ENCODE data around the gene SLC25A41.
"Not testable (repeated sequence)": the region's sequence is repeated elsewhere in the genome, so short reads cannot be mapped to it uniquely, and the experiment has no call there.

Gene SLC25A41

DNA sequence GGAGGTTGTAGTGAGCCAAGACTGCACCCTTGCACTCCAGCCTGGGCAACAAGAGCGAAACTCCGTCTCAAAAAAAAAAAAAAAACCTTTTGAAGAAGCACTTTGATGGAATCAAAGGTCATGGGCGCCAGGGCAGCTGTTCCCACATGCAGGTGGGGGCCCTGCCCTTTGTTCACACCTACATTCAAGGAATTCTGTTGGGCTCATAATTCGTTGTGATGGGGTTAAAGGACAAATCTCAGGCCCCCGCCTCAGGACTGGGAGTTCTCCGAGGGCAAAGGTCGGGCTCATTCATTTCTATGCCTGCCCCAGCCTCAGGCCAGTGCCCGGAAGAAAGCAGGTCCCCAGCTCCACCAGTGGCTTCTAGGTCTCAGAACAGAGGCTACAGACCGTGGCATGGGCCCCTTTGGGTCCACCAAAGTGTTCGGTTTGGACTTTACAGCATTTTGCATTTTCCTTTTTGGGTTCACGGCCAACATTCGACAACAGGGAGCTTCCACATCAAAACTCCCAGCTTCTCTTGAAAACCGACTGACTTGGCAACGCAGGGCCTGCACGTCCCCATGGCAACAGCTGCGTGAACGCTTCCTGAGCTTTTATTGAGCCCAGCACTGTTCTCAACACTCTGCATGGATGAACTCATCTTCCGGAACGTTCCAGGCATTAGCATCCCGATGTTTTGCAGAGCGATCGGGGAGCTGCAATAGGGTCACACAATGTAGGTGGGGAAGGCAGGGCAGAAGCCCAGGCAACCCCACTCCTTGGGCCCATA lies 30.5 kb downstream of the SLC25A41 start:
- DNase-seq: peak in 1 of 2 experiments; percentile 42

DNA sequence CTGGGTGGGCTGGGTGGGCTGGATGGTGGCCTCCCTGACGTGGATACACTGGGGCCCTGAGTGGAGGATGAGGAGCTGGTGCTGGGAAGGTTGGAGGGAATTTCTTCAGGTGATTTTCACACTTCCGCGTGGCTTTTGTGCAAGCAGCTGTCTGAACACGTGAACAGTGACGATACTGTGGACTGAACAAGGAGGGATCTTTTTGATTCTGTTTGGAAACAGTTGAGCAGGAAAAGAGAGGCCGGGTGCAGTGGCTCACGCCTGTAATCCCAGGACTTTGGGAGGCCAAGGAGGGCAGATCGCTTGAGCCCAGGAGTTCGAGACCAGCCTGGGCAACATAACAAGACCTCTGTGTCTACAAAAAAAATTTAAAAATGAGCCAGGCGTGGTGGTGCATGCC lies 31.5 kb downstream of the SLC25A41 start:
- DNase-seq: no peak

DNA sequence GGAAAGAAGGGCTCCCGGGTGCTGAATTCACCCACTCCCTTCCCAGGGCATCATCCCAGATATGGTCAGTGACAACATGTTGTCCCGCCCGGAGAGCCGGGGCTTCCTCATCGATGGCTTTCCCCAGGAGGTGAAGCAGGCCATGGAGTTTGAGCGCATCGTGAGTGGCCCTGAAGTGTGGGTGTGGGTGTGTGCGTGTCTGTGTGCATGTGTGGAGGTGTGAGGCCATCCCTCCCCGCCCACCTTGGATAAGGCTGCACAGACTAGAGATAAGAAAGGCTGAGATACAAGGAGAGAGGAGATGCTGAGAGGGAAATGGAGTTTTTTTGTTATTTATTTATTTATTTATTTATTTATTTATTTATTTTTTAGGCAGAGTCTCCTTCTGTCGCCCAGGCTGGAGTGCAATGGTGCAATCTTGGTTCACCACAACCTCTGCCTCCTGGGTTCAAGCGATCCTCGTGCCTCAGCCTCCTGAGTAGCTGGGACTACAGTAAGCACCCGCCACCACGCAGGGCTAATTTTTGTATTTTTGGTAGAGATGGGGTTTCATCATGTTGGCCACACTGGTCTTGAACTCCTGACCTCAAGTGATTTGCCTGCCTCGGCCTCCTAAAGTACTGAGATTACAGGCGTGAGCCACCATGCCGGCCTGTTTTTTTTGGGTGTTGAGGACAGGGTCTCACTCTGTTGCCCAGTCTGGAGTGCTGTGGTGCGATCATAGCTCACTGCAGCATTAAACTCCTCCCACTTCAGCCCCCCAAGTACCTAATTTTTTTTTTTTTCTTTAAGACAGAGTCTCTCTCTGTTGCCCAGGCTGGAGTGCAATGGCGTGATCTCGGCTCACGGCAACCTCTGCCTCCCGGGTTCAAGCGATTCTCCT lies 33.3 kb downstream of the SLC25A41 start:
- DNase-seq: not testable (repeated sequence)

DNA sequence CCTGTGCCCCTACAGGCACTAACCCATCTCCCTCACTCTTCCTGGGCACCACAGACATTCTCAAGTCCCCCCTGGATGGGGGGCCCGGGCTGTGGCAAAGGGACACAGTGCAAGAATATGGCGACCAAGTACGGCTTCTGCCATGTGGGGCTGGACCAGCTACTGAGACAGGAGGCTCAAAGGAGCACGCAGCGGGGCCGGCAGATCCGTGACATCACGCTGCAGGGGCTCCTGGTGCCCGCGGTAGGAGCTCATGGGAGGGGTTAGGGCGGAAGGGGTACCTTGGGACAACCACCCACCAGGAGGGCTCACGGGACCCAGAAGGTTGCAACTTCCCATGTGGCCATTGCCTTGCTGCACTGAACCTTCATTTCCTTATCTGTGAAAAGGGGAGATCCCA lies 37.3 kb downstream of the SLC25A41 start:
- no peak for DNase-seq

DNA sequence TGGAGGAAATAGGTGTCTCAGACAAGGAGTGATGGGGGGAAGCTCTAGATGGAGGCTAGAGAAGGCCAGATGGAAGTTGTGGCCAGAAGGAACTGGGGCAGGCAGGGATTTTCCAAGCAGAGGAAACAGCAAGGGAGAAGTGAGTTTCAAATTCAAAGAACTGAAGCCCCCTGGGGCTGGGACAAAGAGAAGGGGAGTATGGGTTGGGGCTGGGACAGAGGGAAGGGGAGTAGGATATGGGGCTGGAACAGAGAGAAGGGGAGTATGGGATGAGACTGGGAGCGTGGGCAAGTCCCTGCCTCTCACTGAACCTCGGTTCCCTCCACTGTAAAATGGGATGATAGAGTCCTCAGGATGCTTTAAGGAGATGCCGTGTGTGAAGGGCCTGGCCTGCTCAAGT lies 38.7 kb downstream of the SLC25A41 start:
- no peak for DNase-seq

DNA sequence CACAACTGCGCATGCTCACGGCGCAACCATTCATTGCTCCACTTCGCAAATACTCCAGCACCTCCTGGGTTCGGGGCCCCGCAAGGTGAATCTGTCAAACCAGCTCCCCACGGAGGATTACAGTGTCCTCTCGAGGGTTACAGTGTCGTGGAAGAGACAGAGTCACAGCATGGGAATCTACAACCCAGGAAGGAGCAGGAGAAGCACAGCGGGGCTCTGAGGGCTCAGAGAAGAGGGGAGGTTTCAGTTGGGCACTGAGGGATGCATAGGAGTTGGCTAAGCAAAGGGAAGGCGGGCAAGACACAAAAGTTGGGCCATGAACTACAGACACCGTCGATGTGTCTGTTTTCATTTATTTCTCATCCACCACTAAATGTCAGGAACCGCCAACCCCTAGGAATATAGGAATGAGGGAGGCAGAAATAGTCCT lies 39.6 kb downstream of the SLC25A41 start:
- DNase-seq: no peak

DNA sequence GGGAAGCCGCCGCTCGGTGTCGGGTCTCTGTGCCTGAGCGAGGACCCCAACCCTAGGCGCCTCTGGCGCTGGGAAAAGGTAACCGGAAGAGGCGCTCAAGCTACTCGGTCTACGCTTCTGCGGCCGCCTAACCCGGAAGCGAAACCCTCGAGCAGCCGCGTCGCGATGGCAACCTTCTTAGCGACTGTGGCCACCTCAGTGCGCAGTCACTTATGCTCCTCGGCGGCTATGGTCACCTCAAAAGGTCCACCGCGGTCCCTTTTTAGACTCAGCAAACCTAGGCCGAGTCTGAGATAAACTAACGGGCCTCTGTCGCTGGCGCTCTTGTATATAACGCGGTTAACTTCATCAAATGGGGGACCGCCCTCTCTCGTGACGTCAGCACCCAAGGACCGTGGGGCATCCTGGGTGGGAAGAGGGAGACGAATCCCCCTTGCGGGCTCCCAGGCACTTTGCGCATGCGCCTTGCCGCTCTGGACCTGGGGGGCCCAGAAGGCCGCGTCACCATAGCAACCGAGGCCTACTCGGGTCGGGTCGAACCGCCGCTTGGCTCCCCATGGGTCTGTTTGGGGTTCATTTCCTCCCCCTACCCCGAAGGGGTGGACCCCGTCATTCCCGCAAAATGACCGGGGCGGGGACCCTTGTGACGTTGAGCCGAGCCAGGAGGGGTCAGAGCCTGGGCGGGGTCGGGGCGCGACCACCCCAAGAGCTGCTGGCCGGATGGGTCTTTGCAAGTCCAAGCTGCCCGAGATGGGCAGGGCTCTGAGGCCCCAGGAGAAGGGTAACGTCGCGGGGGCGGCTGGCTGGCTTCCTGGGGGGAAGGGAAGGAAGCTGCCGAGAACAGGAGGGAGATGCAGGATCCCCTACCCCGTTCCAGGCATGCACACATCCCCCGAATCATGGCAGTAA lies 40.2 kb downstream of the SLC25A41 start, which contains the start of gene GTF2F1:
Gene GTF2F1, minus strand, starts transcription at position 91 of the 909 bp plus-strand sequence. CDS start 169 bp downstream, outside the sequence.
- peak; percentile 97 for DNase-seq

DNA sequence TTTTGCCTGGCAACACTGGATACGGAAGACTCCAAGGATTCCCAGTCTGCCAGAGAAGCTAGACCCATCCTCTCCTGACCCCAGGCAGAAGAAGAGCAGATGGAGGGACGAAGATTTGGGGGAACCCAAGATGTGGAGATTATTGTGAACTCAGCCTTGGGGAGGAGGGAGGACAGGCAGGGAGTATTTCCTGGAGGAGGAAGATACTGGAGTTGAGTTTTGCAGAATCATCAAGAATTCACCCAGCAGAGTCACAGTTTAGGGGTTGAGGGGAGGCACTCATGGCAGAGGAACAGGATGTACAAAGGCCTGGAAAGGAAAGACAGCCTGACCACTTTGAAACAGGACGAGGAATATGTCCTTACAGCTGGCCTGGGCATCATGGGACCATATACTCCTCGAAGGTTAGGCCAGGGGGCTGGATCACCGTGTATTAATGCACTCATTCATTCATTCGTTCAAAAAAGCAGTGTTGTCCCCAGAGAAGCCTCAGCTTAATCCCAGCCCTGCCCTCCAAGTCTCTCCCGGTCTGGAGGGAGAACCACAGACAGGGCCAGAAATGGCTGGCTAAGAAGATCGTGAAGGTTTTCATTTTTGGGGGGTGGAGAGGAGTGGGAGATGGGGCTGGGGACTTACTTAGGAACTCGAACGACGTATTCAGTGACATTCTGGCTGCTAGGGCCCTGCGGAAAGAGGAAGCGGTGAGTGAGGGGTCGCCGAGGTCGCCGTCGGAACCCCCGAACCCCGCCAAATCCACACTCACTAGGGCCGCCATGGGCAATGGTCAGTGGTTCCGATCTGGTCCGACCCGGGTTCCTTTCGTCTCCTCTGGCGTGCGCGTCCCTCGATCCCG lies 41.1 kb downstream of the SLC25A41 start:
- no peak for DNase-seq

DNA sequence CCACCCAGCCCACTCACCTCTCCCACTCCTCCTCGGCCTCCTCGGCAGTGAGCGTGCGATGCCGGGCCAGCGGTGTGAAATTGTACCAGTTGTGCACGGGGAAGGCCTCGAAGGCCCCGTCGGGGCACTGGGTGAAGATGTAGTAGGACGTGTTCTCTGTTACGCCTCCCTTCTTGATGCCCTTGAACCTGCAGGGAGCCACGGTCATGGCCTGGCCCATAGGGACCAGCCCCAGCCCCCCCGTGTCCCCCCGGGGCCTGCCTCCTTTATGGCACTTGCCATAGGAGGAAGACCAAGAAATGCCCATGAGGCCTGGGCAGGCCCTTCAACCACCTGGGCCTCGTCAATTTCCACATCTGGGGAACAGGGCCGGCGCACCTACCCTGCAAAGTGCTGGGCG lies 46.2 kb downstream of the SLC25A41 start:
- no peak for DNase-seq

DNA sequence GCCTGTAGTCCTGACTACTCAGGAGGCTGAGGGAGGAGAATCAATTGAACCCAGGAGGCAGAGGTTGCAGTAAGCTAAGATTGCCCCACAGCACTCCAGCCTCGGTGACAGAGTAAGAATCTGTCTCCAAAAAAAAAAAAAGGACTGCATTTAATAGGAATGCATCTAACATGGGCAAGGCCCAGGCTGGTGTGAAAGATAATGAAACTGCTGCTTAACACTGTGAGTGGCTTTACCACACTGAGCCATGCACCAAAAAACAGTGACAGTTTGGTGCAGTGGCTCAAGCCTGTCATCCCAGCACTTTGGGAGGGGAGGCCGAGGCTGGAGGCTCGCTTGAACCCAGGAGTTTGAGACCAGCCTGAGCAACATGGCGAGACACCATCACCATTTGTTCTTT lies 49.2 kb downstream of the SLC25A41 start:
- no peak for DNase-seq

DNA sequence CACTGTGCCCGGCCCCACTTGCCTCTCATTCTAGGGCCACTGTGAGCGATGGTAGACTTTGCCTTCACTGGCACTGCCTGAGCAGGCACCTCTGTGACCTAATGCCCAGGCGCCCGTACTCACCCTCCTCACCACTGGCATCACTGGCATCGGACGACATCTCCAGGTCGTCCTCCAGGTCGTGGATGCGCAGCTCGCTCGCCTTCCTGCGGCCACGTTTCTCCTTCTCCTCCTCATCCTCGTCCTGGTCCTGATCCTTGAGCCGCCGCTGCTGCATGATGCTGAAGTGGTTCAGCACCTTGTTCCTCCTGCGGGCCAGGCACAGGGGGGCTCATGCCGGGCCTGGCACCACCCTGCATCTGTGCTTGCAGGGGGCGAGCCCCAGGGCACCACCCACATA lies 50.4 kb downstream of the SLC25A41 start:
- DNase-seq: no peak

DNA sequence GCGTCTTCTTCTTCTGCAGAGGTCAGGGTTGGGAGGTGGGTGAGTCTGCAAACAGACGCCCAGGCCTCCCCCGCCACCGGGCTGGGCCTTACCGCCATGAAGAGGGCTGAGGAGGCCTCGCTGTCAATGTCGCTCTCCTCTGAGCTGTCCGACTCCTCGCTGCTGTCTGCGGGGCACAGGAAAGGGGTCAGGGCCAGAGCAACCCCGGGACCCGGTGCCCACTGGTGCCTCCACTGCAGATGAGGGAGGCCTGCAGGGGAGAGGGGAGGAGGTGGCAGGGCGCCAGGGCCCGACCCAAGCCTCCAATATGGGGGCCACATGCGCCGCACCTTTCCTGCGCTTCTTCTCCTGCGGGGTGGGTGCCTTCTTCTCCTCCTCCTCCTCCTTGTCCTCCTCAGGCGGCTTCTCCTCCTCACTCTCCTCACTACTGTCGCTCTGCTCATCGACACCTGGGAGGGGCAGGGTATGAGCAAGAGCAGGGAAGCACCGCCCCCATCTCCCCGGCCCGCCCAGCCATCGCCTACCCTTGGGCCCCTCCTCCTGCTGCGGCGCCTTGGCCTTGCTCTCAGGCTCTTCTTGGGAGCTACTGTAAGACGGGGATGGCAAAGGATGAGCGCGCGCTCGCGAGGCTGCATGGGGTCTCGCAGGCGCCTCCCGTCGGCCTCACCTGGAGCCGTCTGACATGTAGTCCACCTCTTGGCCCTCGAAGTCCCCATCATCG lies 52.4 kb downstream of the SLC25A41 start:
- no peak for DNase-seq

DNA sequence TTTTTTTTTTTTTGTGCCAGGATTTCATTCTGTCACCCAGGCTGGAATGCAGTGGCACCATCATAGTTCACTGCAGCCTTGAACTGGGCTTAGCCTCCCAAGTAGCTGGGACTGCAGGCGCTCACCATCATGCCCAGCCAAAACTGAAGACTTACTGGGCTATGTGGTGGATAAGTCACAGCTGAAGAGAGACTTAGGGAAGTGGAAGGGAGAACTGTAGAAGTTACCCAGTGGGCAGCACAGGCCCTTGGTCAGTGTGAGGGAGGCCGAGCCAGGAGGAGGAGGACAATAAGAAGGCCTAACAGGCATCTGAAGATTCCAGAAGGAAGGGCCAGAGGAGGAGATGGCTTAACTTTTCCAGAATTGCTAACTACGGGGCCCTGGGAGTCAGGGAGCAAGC lies 53.8 kb downstream of the SLC25A41 start:
- DNase-seq: no peak

DNA sequence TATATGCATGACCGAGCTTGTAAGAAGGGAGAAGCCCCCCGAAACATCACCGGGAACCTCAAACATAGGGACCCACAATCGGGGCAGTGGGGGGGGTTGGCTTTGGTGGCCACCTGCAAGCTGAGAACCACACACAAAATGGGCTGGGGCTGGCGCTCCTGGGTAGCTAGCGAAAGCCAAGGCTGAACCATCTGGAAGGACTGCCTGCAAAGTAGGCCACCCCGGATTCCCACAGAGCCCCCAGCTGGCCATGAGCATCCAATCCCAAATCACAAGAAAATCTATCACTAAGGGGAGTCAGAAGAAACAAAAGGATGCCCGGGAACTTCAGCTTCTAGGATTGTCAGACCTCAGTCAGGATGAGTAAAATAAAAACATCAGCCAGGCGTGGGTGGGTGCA lies 55.1 kb downstream of the SLC25A41 start:
- DNase-seq: no peak

DNA sequence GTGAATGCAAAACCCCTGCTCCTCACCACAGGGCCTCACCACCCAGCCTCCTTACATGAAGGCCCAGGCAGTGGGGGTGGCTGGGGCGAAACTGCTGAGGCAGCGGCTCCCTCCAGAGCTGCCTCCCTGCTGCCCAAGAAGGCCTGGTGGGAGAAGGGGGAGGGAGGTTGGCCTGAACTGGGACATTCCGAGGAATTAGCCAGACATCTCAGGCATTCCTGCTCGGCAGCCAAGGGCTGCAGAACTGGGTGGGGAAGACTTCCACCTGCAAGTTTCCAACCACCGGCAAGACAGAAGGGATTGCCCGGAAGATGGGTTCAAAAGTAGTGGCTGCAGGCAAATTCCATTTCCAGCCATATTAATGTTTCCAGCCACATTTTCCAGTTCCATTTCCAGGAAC lies 55.5 kb downstream of the SLC25A41 start:
- DNase-seq: no peak

DNA sequence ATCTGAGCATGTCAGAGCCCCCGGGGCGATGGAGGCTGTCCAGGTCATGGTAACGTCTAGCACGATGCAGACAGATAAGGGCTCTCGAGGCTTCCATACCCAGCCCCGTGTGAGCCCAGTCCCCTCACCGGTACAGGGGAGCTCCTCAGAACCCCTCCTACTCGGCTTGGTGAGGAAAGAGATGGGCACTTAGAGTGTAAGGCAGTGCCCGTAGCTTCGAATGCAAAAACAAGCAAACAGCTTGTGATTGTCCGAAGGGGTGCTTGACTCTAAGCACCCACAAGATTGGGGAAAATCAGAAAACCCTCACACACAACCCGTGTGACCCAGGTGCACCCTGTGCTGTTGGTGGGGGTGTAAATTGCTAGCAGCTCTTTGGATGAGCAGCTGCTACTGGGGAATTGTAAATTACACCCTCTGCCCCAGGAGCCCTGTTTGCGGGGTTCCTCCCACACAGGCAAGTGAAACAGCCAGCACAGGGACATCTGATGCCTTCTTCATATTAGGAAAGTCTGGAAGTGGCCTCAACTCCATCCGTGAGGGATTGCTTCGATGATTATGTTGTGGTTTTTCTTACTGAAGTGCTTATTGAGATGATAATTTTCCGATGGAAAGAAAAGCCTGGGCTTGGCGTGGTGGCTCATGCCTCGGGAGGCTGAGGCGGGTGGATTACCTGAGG lies 56.9 kb downstream of the SLC25A41 start:
- DNase-seq: no peak

Measured in NCI-H446 (cell line).